MCF 10A (cell line): ENCODE data around the gene STAMBPL1. TPM values are rescaled to one million over a fixed set of nuclear protein-coding genes. Genes with fewer than 3 reads are reported as not detected.

ENCODE experiments used
- BruUV-seq: library from RNA; stranded (reverse); fragments of 400-500 nt; replicated peaks from 2 replicates; lab custom pipeline; 2021; lab: Mats Ljungman, UMichigan
- CTCF ChIA-PET: fragments of 300-600 bp; sonication (Branson Sonifier 250); formaldehyde crosslinking; extraction: SDS; loops from one replicate; lab custom pipeline; 2021; ENCODE audit warnings: antibody characterized with exemption, inconsistent platforms; lab: Yijun Ruan, JAX
- POLR2A ChIA-PET: fragments of 300-600, 350-650 bp; sonication (Branson Sonifier 250); formaldehyde crosslinking; extraction: SDS; loops from one replicate; lab custom pipeline; 2020; ENCODE audit warnings: antibody characterized with exemption, inconsistent platforms; lab: Yijun Ruan, JAX
- DNase-seq: peaks from one replicate; pipeline ENCODE4 v3.0.0-alpha.2; 2018; ENCODE audit not compliant: unreplicated experiment
- H3K27ac Mint-ChIP-seq: one replicate; pipeline ENCODE4 v1.8.0; 2022; ENCODE audit warnings: mild to moderate bottlenecking, low read depth, mixed read lengths; ENCODE audit not compliant: unreplicated experiment
- H3K27me3 Mint-ChIP-seq: one replicate; pipeline ENCODE4 v1.8.0; 2022; ENCODE audit warnings: mixed read lengths; ENCODE audit not compliant: insufficient read depth, unreplicated experiment
- H3K36me3 Mint-ChIP-seq: one replicate; pipeline ENCODE4 v1.8.0; 2022; ENCODE audit warnings: mild to moderate bottlenecking, moderate library complexity, mixed read lengths; ENCODE audit not compliant: insufficient read depth, unreplicated experiment
- H3K4me1 Mint-ChIP-seq: one replicate; pipeline ENCODE4 v1.8.0; 2022; ENCODE audit warnings: mixed read lengths; ENCODE audit not compliant: insufficient read depth, unreplicated experiment
- H3K4me3 Mint-ChIP-seq: one replicate; pipeline ENCODE4 v1.8.0; 2022; ENCODE audit warnings: mild to moderate bottlenecking, moderate library complexity, mixed read lengths; ENCODE audit not compliant: unreplicated experiment
- H3K9me3 Mint-ChIP-seq: one replicate; pipeline ENCODE4 v1.8.0; 2022; ENCODE audit warnings: mixed read lengths; ENCODE audit not compliant: unreplicated experiment
- CTCF ChIP-seq: fragments of 200-600 bp; IDR thresholded peaks from one replicate; pipeline ENCODE4 v1.8.0; 2022; ENCODE audit warnings: antibody characterized with exemption, mild to moderate bottlenecking; ENCODE audit not compliant: unreplicated experiment
- intact Hi-C: fragments of 100-400 bp; cut with micrococcal nuclease; formaldehyde crosslinking; loops from 2 replicates; pipeline ENCODE4 v1.14.1; 2022
- total RNA-seq: library from RNA; stranded (reverse); gene quantifications from 2 replicates; pipeline ENCODE4 v1.2.3, GENCODE V29; 2022

The STAMBPL1 gene
- total RNA-seq, 1 experiment from 2014 or later = 29.2 TPM

- no peak for TF ChIP-seq CTCF
- H3K4me3 Mint-ChIP-seq = no peak overlapping the region
- no peak for DNase-seq
- peaks cover 9% of the 10 kb centered on the region for H3K36me3 Mint-ChIP-seq
- no peaks in the 10 kb centered on the region for H3K9me3 Mint-ChIP-seq
- H3K27me3 Mint-ChIP-seq = no peaks in the 10 kb centered on the region
- intact Hi-C loops = no loop called here
- ChIA-PET CTCF (interaction anchor here (0.5 kb wide), 1 partner anchor 80 kb away, joined by 3 read pairs; no protein-coding TSS in a partner anchor), POLR2A (interaction anchor here (0.7 to 2.1 kb wide), 2 partner anchors 11 to 1043 kb away, joined by 3 to 7 read pairs; partner anchors contain the start of gene STAMBPL1)
- no TSS peak for BruUV-seq
- no peak overlapping the region for H3K27ac Mint-ChIP-seq
- peaks cover 18% of the 10 kb centered on the region for H3K4me1 Mint-ChIP-seq
Measured at GRCh38 chr10:88890681-88891381, 10.8 kb downstream of the STAMBPL1 start.

GRCh38 chr10:88892222-88892967 is 12.3 kb downstream of the STAMBPL1 start:
- H3K36me3 Mint-ChIP-seq = peaks cover 9% of the 10 kb centered on the region
- H3K27ac Mint-ChIP-seq = no peak overlapping the region
- H3K27me3 Mint-ChIP-seq = no peaks in the 10 kb centered on the region
- TF ChIP-seq CTCF = no peak
- POLR2A ChIA-PET = interaction anchor here (0.7 to 4.9 kb wide), 4 partner anchors 8 to 47 kb away, joined by 3 to 34 read pairs (median 6); partner anchors contain the start of gene STAMBPL1
- H3K4me3 Mint-ChIP-seq = no peak overlapping the region
- CTCF ChIA-PET = interaction anchor here (0.6 to 1.8 kb wide), 2 partner anchors 8 to 41 kb away, joined by 3 to 5 read pairs; no protein-coding TSS in a partner anchor
- no peak for DNase-seq
- intact Hi-C loops = no loop called here
- no peaks in the 10 kb centered on the region for H3K9me3 Mint-ChIP-seq
- H3K4me1 Mint-ChIP-seq = peaks cover 28% of the 10 kb centered on the region
- no TSS peak for BruUV-seq

GRCh38 chr10:88893611-88894010 is 13.6 kb downstream of the STAMBPL1 start:
- Mint-ChIP-seq H3K36me3 (peaks cover 9% of the 10 kb centered on the region), H3K4me1 (peaks cover 23% of the 10 kb centered on the region), H3K27ac (no peak overlapping the region), H3K9me3 (no peaks in the 10 kb centered on the region), H3K4me3 (no peak overlapping the region), H3K27me3 (no peaks in the 10 kb centered on the region)
- CTCF ChIA-PET = interaction anchor here (0.6 to 1.5 kb wide), 4 partner anchors 41 to 94 kb away, joined by 3 to 5 read pairs (median 4); no protein-coding TSS in a partner anchor
- POLR2A ChIA-PET = interaction anchor here (0.9 to 4.9 kb wide), 2 partner anchors 11 to 13 kb away, joined by 3 to 34 read pairs; partner anchors contain the start of gene STAMBPL1
- no peak for TF ChIP-seq CTCF
- no TSS peak for BruUV-seq
- DNase-seq = no peak
- intact Hi-C loops = no loop called here

DNA sequence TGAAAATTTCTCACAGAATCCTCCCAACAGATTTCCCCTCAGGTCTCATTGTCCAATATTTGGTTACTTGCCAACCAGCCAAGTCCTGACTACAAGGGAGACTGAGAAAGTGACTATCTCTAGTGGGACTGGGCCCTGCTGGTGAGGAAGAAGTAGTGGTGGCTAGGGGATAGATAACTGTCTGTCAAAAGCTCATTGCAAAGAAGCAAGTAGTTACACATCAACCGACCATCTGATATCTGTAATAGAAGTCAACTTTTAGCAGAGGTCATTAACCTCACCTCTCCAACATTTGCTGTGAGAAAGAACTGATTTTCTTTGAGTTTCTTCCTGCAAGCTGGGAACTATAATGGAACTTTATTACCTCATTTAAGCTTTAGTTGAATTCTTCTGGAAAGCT is 15.2 kb downstream of the STAMBPL1 start:
- no peak for TF ChIP-seq CTCF
- ChIA-PET CTCF (interaction anchor here (0.7 to 1.5 kb wide), 4 partner anchors 37 to 93 kb away, joined by 3 to 8 read pairs (median 3); no protein-coding TSS in a partner anchor), POLR2A (interaction anchor here (0.7 to 4.9 kb wide), 5 partner anchors 10 to 98 kb away, joined by 3 to 34 read pairs (median 4); partner anchors contain the start of genes ANKRD22 and FAS)
- intact Hi-C loops = no loop called here
- peaks cover 14% of the 10 kb centered on the region for H3K36me3 Mint-ChIP-seq
- H3K27ac Mint-ChIP-seq = no peak overlapping the region
- H3K9me3 Mint-ChIP-seq = no peaks in the 10 kb centered on the region
- peaks cover 19% of the 10 kb centered on the region for H3K4me1 Mint-ChIP-seq
- BruUV-seq = no TSS peak
- H3K27me3 Mint-ChIP-seq = no peaks in the 10 kb centered on the region
- DNase-seq = no peak
- H3K4me3 Mint-ChIP-seq = no peak overlapping the region
